Activated naive CD8-positive, alpha-beta T cell (primary cell): ENCODE measurements around the gene RNF144A.

ENCODE experiments used
- H3K27ac Mint-ChIP-seq: one replicate; pipeline ENCODE4 v1.8.0; 2021; ENCODE audit warnings: mixed read lengths
- H3K27me3 Mint-ChIP-seq: one replicate; pipeline ENCODE4 v1.8.0; 2021; ENCODE audit warnings: mixed read lengths
- H3K36me3 Mint-ChIP-seq: one replicate; pipeline ENCODE4 v1.8.0; 2021; ENCODE audit warnings: mixed read lengths
- H3K4me1 Mint-ChIP-seq: one replicate; pipeline ENCODE4 v1.8.0; 2021; ENCODE audit warnings: low read depth, mixed read lengths
- H3K4me3 Mint-ChIP-seq: one replicate; pipeline ENCODE4 v1.8.0; 2021; ENCODE audit warnings: mild to moderate bottlenecking, mixed read lengths
- H3K9me3 Mint-ChIP-seq: one replicate; pipeline ENCODE4 v1.8.0; 2021; ENCODE audit warnings: low read depth, mixed read lengths

Gene RNF144A

GRCh38 chr2:7016601-7017211 is 99.5 kb downstream of the RNF144A start:
- Mint-ChIP-seq H3K27ac (no peak overlapping the region), H3K4me3 (no peak overlapping the region), H3K4me1 (peaks cover 25% of the 10 kb centered on the region), H3K36me3 (peaks cover 4% of the 10 kb centered on the region), H3K9me3 (no peaks in the 10 kb centered on the region), H3K27me3 (no peaks in the 10 kb centered on the region)

GRCh38 chr2:7017671-7018281 is 100.6 kb downstream of the RNF144A start:
- H3K4me1 Mint-ChIP-seq, result peaks cover 17% of the 10 kb centered on the region
- H3K27ac Mint-ChIP-seq, result no peak overlapping the region
- no peak overlapping the region for H3K4me3 Mint-ChIP-seq
- peaks cover 4% of the 10 kb centered on the region for H3K36me3 Mint-ChIP-seq
- H3K9me3 Mint-ChIP-seq, result no peaks in the 10 kb centered on the region
- H3K27me3 Mint-ChIP-seq, result no peaks in the 10 kb centered on the region

- peaks cover 4% of the 10 kb centered on the region for H3K36me3 Mint-ChIP-seq
- no peaks in the 10 kb centered on the region for H3K9me3 Mint-ChIP-seq
- H3K4me3 Mint-ChIP-seq, result no peak overlapping the region
- H3K27me3 Mint-ChIP-seq, result no peaks in the 10 kb centered on the region
- H3K27ac Mint-ChIP-seq, result no peak overlapping the region
- peaks cover 14% of the 10 kb centered on the region for H3K4me1 Mint-ChIP-seq
These were observed 101.1 kb downstream of the RNF144A start for GRCh38 chr2:7018282-7018701.

- Mint-ChIP-seq H3K27me3 (no peaks in the 10 kb centered on the region), H3K36me3 (peaks cover 4% of the 10 kb centered on the region), H3K4me1 (peaks cover 10% of the 10 kb centered on the region), H3K4me3 (no peak overlapping the region), H3K27ac (no peak overlapping the region), H3K9me3 (no peaks in the 10 kb centered on the region)
These were observed 101.6 kb downstream of the RNF144A start for GRCh38 chr2:7018767-7019166.

GRCh38 chr2:7019191-7019590 is 102.0 kb downstream of the RNF144A start:
- Mint-ChIP-seq H3K36me3 (peaks cover 4% of the 10 kb centered on the region), H3K4me1 (peaks cover 5% of the 10 kb centered on the region), H3K27me3 (no peaks in the 10 kb centered on the region), H3K27ac (no peak overlapping the region), H3K9me3 (no peaks in the 10 kb centered on the region), H3K4me3 (no peak overlapping the region)

- Mint-ChIP-seq H3K4me3 (no peak overlapping the region), H3K27ac (no peak overlapping the region), H3K4me1 (no peaks in the 10 kb centered on the region), H3K27me3 (no peaks in the 10 kb centered on the region), H3K36me3 (peaks cover 4% of the 10 kb centered on the region), H3K9me3 (no peaks in the 10 kb centered on the region)
These were observed 102.8 kb downstream of the RNF144A start for GRCh38 chr2:7020059-7020458.

GRCh38 chr2:7020468-7020867 is 103.3 kb downstream of the RNF144A start:
- no peaks in the 10 kb centered on the region for H3K4me1 Mint-ChIP-seq
- no peak overlapping the region for H3K4me3 Mint-ChIP-seq
- H3K9me3 Mint-ChIP-seq, result no peaks in the 10 kb centered on the region
- no peaks in the 10 kb centered on the region for H3K27me3 Mint-ChIP-seq
- peaks cover 4% of the 10 kb centered on the region for H3K36me3 Mint-ChIP-seq
- no peak overlapping the region for H3K27ac Mint-ChIP-seq

GRCh38 chr2:7020939-7021470 is 103.8 kb downstream of the RNF144A start:
- Mint-ChIP-seq H3K27ac (no peak overlapping the region), H3K4me3 (no peak overlapping the region), H3K4me1 (no peaks in the 10 kb centered on the region), H3K27me3 (no peaks in the 10 kb centered on the region), H3K36me3 (peaks cover 4% of the 10 kb centered on the region), H3K9me3 (no peaks in the 10 kb centered on the region)

- no peak overlapping the region for H3K27ac Mint-ChIP-seq
- H3K36me3 Mint-ChIP-seq, result peaks cover 4% of the 10 kb centered on the region
- no peaks in the 10 kb centered on the region for H3K9me3 Mint-ChIP-seq
- H3K27me3 Mint-ChIP-seq, result no peaks in the 10 kb centered on the region
- no peaks in the 10 kb centered on the region for H3K4me1 Mint-ChIP-seq
- no peak overlapping the region for H3K4me3 Mint-ChIP-seq
These were observed 105.5 kb downstream of the RNF144A start for GRCh38 chr2:7022492-7023385.

GRCh38 chr2:7023542-7023941 is 106.3 kb downstream of the RNF144A start:
- Mint-ChIP-seq H3K4me1 (no peaks in the 10 kb centered on the region), H3K27ac (no peak overlapping the region), H3K9me3 (no peaks in the 10 kb centered on the region), H3K27me3 (no peaks in the 10 kb centered on the region), H3K4me3 (no peak overlapping the region), H3K36me3 (peaks cover 4% of the 10 kb centered on the region)

GRCh38 chr2:7024261-7024660 is 107.0 kb downstream of the RNF144A start:
- no peak overlapping the region for H3K4me3 Mint-ChIP-seq
- H3K36me3 Mint-ChIP-seq, result peaks cover 2% of the 10 kb centered on the region
- no peaks in the 10 kb centered on the region for H3K27me3 Mint-ChIP-seq
- no peaks in the 10 kb centered on the region for H3K4me1 Mint-ChIP-seq
- no peak overlapping the region for H3K27ac Mint-ChIP-seq
- no peaks in the 10 kb centered on the region for H3K9me3 Mint-ChIP-seq

GRCh38 chr2:7025082-7025481 is 107.9 kb downstream of the RNF144A start:
- H3K27ac Mint-ChIP-seq, result no peak overlapping the region
- H3K4me3 Mint-ChIP-seq, result no peak overlapping the region
- no peaks in the 10 kb centered on the region for H3K4me1 Mint-ChIP-seq
- H3K27me3 Mint-ChIP-seq, result no peaks in the 10 kb centered on the region
- H3K36me3 Mint-ChIP-seq, result peaks cover 2% of the 10 kb centered on the region
- no peaks in the 10 kb centered on the region for H3K9me3 Mint-ChIP-seq

GRCh38 chr2:7026742-7027141 is 109.5 kb downstream of the RNF144A start:
- Mint-ChIP-seq H3K4me1 (no peaks in the 10 kb centered on the region), H3K27me3 (no peaks in the 10 kb centered on the region), H3K4me3 (no peak overlapping the region), H3K9me3 (no peaks in the 10 kb centered on the region), H3K27ac (no peak overlapping the region), H3K36me3 (peaks cover 4% of the 10 kb centered on the region)

GRCh38 chr2:7027411-7027810 is 110.2 kb downstream of the RNF144A start:
- H3K27me3 Mint-ChIP-seq, result no peaks in the 10 kb centered on the region
- no peak overlapping the region for H3K27ac Mint-ChIP-seq
- peaks cover 4% of the 10 kb centered on the region for H3K36me3 Mint-ChIP-seq
- H3K9me3 Mint-ChIP-seq, result no peaks in the 10 kb centered on the region
- H3K4me1 Mint-ChIP-seq, result peaks cover under 1% of the 10 kb centered on the region
- no peak overlapping the region for H3K4me3 Mint-ChIP-seq
